SW 1271 (cell line): ENCODE results near the gene TWIST2.

Experiments
- DNase-seq, 2 experiments: peaks; one replicate each; lab custom pipeline; 2025; lab: John Stamatoyannopoulos, UW

Gene TWIST2

GRCh38 chr2:238921259-238921658, 73.4 kb downstream of the TWIST2 start:
- no peak for DNase-seq

GRCh38 chr2:238921681-238922319, 73.9 kb downstream of the TWIST2 start:
- DNase-seq, result no peak

GRCh38 chr2:238922435-238922834, 74.5 kb downstream of the TWIST2 start:
- DNase-seq, result no peak

GRCh38 chr2:238924032-238924431, 76.1 kb downstream of the TWIST2 start:
- no peak for DNase-seq

GRCh38 chr2:238924796-238925195, 76.9 kb downstream of the TWIST2 start:
- no peak for DNase-seq

- DNase-seq, result no peak
Observed at GRCh38 chr2:238925281-238925680, 77.4 kb downstream of the TWIST2 start.

- no peak for DNase-seq
Observed at GRCh38 chr2:238925816-238926521, 78.1 kb downstream of the TWIST2 start.

GRCh38 chr2:238926761-238927611, 79.1 kb downstream of the TWIST2 start:
- no peak for DNase-seq

GRCh38 chr2:238927746-238928519, 80.0 kb downstream of the TWIST2 start:
- no peak for DNase-seq

- no peak for DNase-seq
Observed at GRCh38 chr2:238928520-238929241, 80.8 kb downstream of the TWIST2 start.

- DNase-seq, result no peak
Observed at GRCh38 chr2:238929242-238930081, 81.6 kb downstream of the TWIST2 start.

- DNase-seq, result no peak
Observed at GRCh38 chr2:238930216-238930615, 82.3 kb downstream of the TWIST2 start.

GRCh38 chr2:238936162-238937052, 88.5 kb downstream of the TWIST2 start:
- DNase-seq, result no peak

- no peak for DNase-seq
Observed at GRCh38 chr2:238938003-238938400, 90.1 kb downstream of the TWIST2 start.

GRCh38 chr2:238938401-238939055, 90.6 kb downstream of the TWIST2 start:
- DNase-seq, result no peak

GRCh38 chr2:238939074-238939473, 91.2 kb downstream of the TWIST2 start:
- no peak for DNase-seq

- no peak for DNase-seq
Observed at GRCh38 chr2:238939521-238940403, 91.9 kb downstream of the TWIST2 start.

GRCh38 chr2:238940806-238941205, 92.9 kb downstream of the TWIST2 start:
- DNase-seq, result no peak
